Astrocyte (in vitro differentiated cells and primary cell): ENCODE measurements around the gene KCNMA1. TPM values are rescaled to one million over a fixed set of nuclear protein-coding genes. Genes with fewer than 3 reads are reported as not detected.
A peak's percentile ranks its signal among the peaks of the same experiment; 100 is the strongest.

Source experiments
- DNase-seq: peaks from one replicate; pipeline ENCODE4 v3.0.0-alpha.2; 2010; ENCODE audit warnings: low read depth
- FAIRE-seq: peaks from 2 replicates; lab custom pipeline; 2011; peaks lifted over from hg19 to GRCh38; lab: Jason Lieb, UNC
- H2AFZ ChIP-seq: 2 replicates; pipeline ENCODE4 v1.6.0; 2012; ENCODE audit warnings: low read depth, low read length, inconsistent platforms
- H3K27ac ChIP-seq: 2 replicates; pipeline ENCODE4 v1.5.1; 2011; ENCODE audit warnings: low read depth, low read length, inconsistent platforms
- H3K27me3 ChIP-seq: 2 replicates; pipeline ENCODE4 v1.6.0; 2011; ENCODE audit warnings: low read length, inconsistent platforms; ENCODE audit not compliant: insufficient read depth
- H3K36me3 ChIP-seq: 2 replicates; pipeline ENCODE4 v1.5.1; 2011; ENCODE audit warnings: low read length, inconsistent platforms; ENCODE audit not compliant: insufficient read depth
- H3K4me1 ChIP-seq: 2 replicates; pipeline ENCODE4 v1.5.1; 2011; ENCODE audit warnings: low read length, inconsistent platforms; ENCODE audit not compliant: insufficient read depth
- H3K4me2 ChIP-seq: 2 replicates; pipeline ENCODE4 v1.6.0; 2012; ENCODE audit warnings: low read length, inconsistent platforms
- H3K4me3 ChIP-seq: 2 replicates; pipeline ENCODE4 v1.5.1; 2011; ENCODE audit warnings: low read depth, mild to moderate bottlenecking, low read length, inconsistent platforms; ENCODE audit not compliant: insufficient read depth
- H3K79me2 ChIP-seq: 2 replicates; pipeline ENCODE4 v1.6.0; 2012; ENCODE audit warnings: mild to moderate bottlenecking, low read length, inconsistent platforms; ENCODE audit not compliant: insufficient read depth
- H3K9ac ChIP-seq: 2 replicates; pipeline ENCODE4 v1.6.0; 2012; ENCODE audit warnings: mild to moderate bottlenecking, low read length, inconsistent platforms
- H3K9me3 ChIP-seq: 2 replicates; pipeline ENCODE4 v1.5.1; 2012; ENCODE audit warnings: low read depth, mild to moderate bottlenecking, low read length, inconsistent platforms; ENCODE audit not compliant: insufficient read depth
- H4K20me1 ChIP-seq: 2 replicates; pipeline ENCODE4 v1.6.0; 2012; ENCODE audit warnings: low read length, inconsistent platforms; ENCODE audit not compliant: insufficient read depth
- H3K27ac Mint-ChIP-seq: one replicate; pipeline ENCODE4 v1.8.0; 2021; ENCODE audit warnings: mild to moderate bottlenecking, mixed read lengths; ENCODE audit not compliant: unreplicated experiment
- H3K27me3 Mint-ChIP-seq: one replicate; pipeline ENCODE4 v1.8.0; 2021; ENCODE audit warnings: low read depth, mixed read lengths; ENCODE audit not compliant: unreplicated experiment
- H3K36me3 Mint-ChIP-seq: one replicate; pipeline ENCODE4 v1.8.0; 2021; ENCODE audit warnings: low read depth, mixed read lengths; ENCODE audit not compliant: unreplicated experiment
- H3K4me1 Mint-ChIP-seq: one replicate; pipeline ENCODE4 v1.8.0; 2021; ENCODE audit warnings: low read depth, mixed read lengths; ENCODE audit not compliant: unreplicated experiment
- H3K4me3 Mint-ChIP-seq: one replicate; pipeline ENCODE4 v1.8.0; 2021; ENCODE audit warnings: mild to moderate bottlenecking, moderate library complexity, mixed read lengths; ENCODE audit not compliant: unreplicated experiment
- H3K9me3 Mint-ChIP-seq: one replicate; pipeline ENCODE4 v1.8.0; 2021; ENCODE audit warnings: mild to moderate bottlenecking, mixed read lengths; ENCODE audit not compliant: unreplicated experiment
- CTCF ChIP-seq: IDR thresholded peaks from 2 replicates; pipeline ENCODE4 v1.5.1; 2011; ENCODE audit warnings: low read depth, mild to moderate bottlenecking, inconsistent platforms, low read length, moderate library complexity; ENCODE audit not compliant: insufficient read depth
- EZH2 ChIP-seq: IDR thresholded peaks from 2 replicates; pipeline ENCODE4 v1.6.1; 2012; ENCODE audit warnings: mild to moderate bottlenecking, low read length, inconsistent platforms; ENCODE audit not compliant: insufficient read depth
- total RNA-seq: library from RNA; stranded (reverse); gene quantifications from 2 replicates; pipeline ENCODE4 v1.2.1, GENCODE V29; 2021

KCNMA1 gene
- total RNA-seq, 1 donor from 2014 or later: 45.8 TPM

GRCh38 chr10:76976142-76976541 is 661.5 kb downstream of the KCNMA1 start:
- TF ChIP-seq CTCF (no peak), EZH2 (no peak)
- no peaks in the 10 kb centered on the region for H3K27me3 Mint-ChIP-seq
- no peak overlapping the region for H3K4me3 ChIP-seq
- no peaks in the 10 kb centered on the region for H3K79me2 ChIP-seq
- H4K20me1 ChIP-seq: no peaks in the 10 kb centered on the region
- H3K9ac ChIP-seq: no peak overlapping the region
- H2AFZ ChIP-seq: no peak overlapping the region
- H3K4me1 Mint-ChIP-seq: no peaks in the 10 kb centered on the region
- no peak overlapping the region for H3K4me3 Mint-ChIP-seq
- H3K4me2 ChIP-seq: no peak overlapping the region
- FAIRE-seq: no peak
- H3K27me3 ChIP-seq: no peaks in the 10 kb centered on the region
- H3K9me3 Mint-ChIP-seq: no peaks in the 10 kb centered on the region
- no peak overlapping the region for H3K27ac ChIP-seq
- no peaks in the 10 kb centered on the region for H3K4me1 ChIP-seq
- no peak for DNase-seq
- peaks cover 2% of the 10 kb centered on the region for H3K36me3 Mint-ChIP-seq
- H3K36me3 ChIP-seq: no peaks in the 10 kb centered on the region
- no peaks in the 10 kb centered on the region for H3K9me3 ChIP-seq
- no peak overlapping the region for H3K27ac Mint-ChIP-seq

DNA sequence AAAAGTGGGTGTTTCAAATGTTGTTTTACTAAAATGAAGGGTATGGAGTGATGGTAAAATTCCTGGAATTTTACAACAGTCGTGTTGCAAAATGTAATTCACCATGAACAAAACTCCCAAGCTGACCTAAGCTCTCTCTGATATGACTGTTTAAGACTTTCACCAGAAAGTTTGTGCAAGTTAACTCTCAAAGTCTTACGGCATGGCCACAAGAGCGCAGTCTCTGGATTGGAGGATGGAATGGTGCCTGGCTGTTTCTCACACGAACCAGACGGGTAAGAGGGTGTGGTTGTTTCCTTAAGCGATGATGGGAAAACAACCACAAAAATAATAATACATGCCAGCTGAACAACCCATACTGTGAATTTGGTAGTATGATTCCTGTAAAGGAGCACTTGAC is 662.5 kb downstream of the KCNMA1 start:
- H3K27ac ChIP-seq: no peak overlapping the region
- no peak for DNase-seq
- no peak overlapping the region for H3K4me2 ChIP-seq
- Mint-ChIP-seq H3K27ac (no peak overlapping the region), H3K4me3 (no peak overlapping the region), H3K4me1 (no peaks in the 10 kb centered on the region), H3K36me3 (peaks cover 2% of the 10 kb centered on the region), H3K27me3 (no peaks in the 10 kb centered on the region), H3K9me3 (no peaks in the 10 kb centered on the region)
- H2AFZ ChIP-seq: no peak overlapping the region
- no peak overlapping the region for H3K4me3 ChIP-seq
- H3K36me3 ChIP-seq: no peaks in the 10 kb centered on the region
- H3K27me3 ChIP-seq: no peaks in the 10 kb centered on the region
- H4K20me1 ChIP-seq: no peaks in the 10 kb centered on the region
- H3K9me3 ChIP-seq: no peaks in the 10 kb centered on the region
- H3K9ac ChIP-seq: no peak overlapping the region
- FAIRE-seq: no peak
- H3K79me2 ChIP-seq: no peaks in the 10 kb centered on the region
- TF ChIP-seq EZH2 (no peak), CTCF (no peak)
- no peaks in the 10 kb centered on the region for H3K4me1 ChIP-seq

DNA sequence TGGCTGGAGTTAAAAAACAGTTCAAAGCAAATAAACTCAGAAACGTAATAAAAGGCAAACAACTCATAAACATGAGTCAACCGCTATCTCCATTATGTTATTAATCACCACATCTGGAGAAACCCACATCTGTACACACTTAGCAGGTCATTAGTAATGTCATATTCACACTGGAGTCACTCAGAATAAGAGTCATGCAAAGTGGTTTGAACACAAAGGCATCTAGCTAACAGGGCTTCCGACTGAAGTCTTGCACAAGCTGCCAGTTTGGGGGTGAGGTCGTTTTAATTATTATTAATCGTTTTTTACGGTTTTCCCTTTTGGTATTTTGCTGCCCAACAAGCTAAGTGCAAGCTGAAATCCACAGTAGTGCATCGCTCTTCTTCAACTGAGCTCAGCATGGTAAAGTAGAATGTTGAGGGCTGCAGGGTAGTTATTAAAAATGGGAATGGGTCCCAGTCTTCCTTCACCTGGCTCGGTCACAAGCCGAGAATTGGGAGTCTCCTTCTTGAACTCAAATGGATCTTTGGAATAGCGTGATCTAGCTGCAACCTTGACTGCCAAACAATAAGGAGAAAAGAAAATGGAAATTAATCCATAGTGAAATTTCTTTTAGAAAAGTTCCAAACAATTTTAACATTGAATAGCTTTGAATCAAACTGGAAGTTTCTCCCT is 663.5 kb downstream of the KCNMA1 start:
- Mint-ChIP-seq H3K4me1 (no peaks in the 10 kb centered on the region), H3K27me3 (no peaks in the 10 kb centered on the region), H3K27ac (no peak overlapping the region), H3K36me3 (peaks cover 2% of the 10 kb centered on the region), H3K4me3 (no peak overlapping the region), H3K9me3 (no peaks in the 10 kb centered on the region)
- Histone ChIP-seq H4K20me1 (no peaks in the 10 kb centered on the region), H3K9ac (no peak overlapping the region), H3K27ac (no peak overlapping the region), H3K36me3 (no peaks in the 10 kb centered on the region), H3K79me2 (no peaks in the 10 kb centered on the region), H3K4me1 (no peaks in the 10 kb centered on the region), H3K4me2 (no peak overlapping the region), H3K27me3 (no peaks in the 10 kb centered on the region), H2AFZ (no peak overlapping the region), H3K4me3 (no peak overlapping the region), H3K9me3 (no peaks in the 10 kb centered on the region)
- FAIRE-seq (no peak), DNase-seq (peak; percentile 23)
- no peak for TF ChIP-seq EZH2
- TF ChIP-seq CTCF: no peak
